NCI-H82 treated with DMSO at 0.1 percent for 48 hours (cell line): ENCODE measurements around the gene RLIM.
A peak's percentile ranks its signal among the peaks of the same experiment; 100 is the strongest.

Source experiments
- DNase-seq: peaks from one replicate; lab custom pipeline; 2025; ENCODE audit not compliant: unreplicated experiment; lab: John Stamatoyannopoulos, UW

RLIM gene

GRCh38 chrX:74536152-74536831 lies 78.1 kb downstream of the RLIM start:
- peak; percentile 59 for DNase-seq

DNA sequence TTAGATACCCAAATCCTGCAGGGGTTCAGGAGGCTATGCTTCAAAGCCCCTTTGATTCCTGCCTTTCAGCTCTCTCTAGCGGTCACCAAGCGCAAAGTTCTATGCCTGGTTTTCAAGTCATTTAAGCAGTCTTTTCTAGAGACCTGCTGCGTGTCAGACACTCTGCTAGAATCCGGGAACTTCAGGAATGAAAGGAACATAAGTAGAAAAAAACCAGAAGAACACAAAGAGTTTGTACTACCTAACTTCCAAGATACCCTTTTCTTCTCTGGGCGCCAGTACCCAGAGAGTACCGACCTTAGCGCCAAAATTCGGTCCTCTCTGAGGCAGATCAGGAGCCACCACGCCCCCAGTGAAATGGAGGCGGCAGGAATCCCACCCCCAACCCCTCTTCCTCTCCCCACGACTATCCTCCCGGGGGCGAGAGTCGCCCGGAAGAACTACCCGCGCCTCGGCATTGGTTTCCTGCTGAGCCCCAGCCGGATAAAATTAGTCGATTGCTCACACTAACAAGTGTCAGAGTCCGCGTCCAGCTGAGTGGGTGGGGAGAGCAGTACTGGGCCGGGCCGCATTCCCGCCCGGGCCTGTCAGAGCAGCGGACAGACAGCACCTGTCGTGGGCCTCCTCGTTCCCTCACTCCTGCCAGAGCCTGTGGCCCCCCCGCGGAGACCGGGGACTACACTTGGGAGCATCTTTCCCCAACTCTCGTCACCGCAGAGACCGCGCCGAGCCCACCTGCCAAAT lies 78.8 kb downstream of the RLIM start:
- DNase-seq, result no peak
